Measurements from ENCODE around the gene MAST4.

Gene MAST4

GRCh38 chr5:66958980-66959641, 362.9 kb downstream of the MAST4 start:
- no peak for TF ChIP-seq CTCF (IDR thresholded peaks at IDR 0.05; ENCODE audit: insufficient read depth, low read depth, low read length, missing control alignments)
- no peak overlapping the region for H3K4me3 ChIP-seq (ENCODE audit: low read depth, low read length)
- no peak for DNase-seq (ENCODE audit: low read depth)

DNA sequence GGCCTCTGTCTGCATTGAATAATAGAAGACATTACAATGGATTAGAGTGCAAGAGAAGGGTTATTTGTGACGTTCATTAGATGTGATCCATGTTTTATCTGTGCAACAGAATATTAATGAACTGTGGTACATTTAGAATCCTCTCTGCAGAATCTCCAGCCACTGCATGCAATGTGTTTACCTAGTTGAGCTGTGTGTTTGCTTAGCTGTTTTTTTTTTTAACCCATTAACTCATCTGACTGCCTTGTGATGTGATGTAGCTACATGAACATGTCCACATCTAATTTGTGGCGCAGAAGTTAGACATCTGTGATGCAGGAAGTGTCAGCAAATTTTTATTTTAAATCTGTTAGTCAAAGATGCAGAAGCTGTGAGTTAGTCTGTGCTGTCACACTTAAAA, 363.5 kb downstream of the MAST4 start:
- no peak for TF ChIP-seq CTCF (IDR thresholded peaks at IDR 0.05; ENCODE audit: insufficient read depth, low read depth, low read length, missing control alignments)
- no peak overlapping the region for H3K4me3 ChIP-seq (ENCODE audit: low read depth, low read length)
- no peak for DNase-seq (ENCODE audit: low read depth)

DNA sequence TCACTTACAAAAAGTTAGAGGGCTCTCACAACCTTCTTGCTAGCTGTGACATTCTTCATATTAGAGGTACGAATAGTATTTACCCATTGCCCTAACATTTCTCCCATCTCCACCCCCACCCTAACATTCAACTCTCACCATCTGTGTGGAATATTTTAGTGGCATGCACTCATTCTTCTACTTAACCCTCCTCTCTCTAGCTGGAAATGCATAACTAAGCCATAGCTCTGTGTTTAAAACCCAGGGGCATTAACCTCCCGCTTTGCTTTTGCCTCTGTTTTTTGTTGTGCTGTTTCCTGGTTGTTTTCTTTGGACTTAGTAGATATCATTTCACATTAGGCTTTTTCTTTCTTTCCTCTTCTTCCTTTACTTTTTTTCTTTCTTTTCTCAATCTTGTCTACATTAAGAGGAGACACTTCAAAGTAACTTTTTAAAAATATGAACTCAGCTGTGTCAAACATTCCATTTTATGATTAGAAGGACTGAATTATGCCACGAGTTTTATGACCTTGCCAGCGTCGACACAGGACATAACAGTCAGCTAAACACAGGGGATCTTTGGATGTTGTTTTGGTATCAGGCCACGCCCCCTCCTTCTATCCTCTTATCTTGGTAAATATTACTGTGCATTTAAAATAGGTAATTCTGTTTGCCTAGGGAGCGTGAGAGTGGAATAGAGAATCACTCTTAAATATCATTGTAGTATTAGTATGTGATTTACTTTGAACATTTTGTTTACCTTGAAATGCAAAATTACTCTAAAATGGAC, 364.4 kb downstream of the MAST4 start:
- H3K4me3 ChIP-seq (ENCODE audit: low read depth, low read length), result no peak overlapping the region
- DNase-seq (ENCODE audit: low read depth), result no peak
- no peak for TF ChIP-seq CTCF (IDR thresholded peaks at IDR 0.05; ENCODE audit: insufficient read depth, low read depth, low read length, missing control alignments)

DNA sequence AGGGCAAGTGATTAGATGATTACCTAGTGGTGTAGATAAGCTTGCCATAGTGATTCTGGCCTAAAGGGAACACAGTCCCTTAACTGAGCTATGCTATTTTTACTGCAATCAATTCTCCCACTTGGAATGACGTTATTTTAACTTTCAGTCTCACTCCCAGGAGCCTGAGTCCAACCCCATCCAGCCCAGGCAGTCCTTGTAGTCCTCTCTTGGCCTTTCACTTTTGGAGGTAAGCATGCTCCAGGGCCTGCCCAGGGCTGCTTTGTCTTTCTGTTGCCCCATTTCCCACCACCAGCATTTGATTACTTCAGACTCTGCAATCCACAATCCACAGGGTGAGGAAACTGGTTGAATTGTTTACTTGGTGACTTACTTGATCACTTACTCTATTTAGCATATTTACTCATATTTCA, 367.4 kb downstream of the MAST4 start:
- DNase-seq (ENCODE audit: low read depth), result no peak
- TF ChIP-seq CTCF (IDR thresholded peaks at IDR 0.05; ENCODE audit: insufficient read depth, low read depth, low read length, missing control alignments), result no peak
- H3K4me3 ChIP-seq (ENCODE audit: low read depth, low read length), result no peak overlapping the region

DNA sequence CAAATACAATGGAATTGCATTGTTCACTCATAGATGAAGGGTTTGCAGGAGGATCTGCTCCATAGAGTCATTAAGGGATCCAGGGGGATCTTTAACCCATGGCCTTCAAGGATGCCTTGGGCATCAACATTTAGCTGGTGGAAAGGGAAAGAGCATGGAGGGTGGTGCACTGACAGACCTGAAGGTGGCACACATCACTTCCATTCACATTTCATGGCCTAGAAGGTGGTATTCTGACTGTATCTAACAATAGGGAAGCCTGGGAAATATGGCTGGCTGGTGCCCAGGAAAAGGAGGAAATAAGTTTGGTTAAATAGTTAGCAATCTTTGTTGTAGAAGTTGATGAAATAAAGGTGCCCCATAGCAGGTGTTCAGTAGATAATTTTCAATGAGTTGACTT, 370.2 kb downstream of the MAST4 start:
- no peak overlapping the region for H3K4me3 ChIP-seq (ENCODE audit: low read depth, low read length)
- no peak for TF ChIP-seq CTCF (IDR thresholded peaks at IDR 0.05; ENCODE audit: insufficient read depth, low read depth, low read length, missing control alignments)
- no peak for DNase-seq (ENCODE audit: low read depth)

- no peak overlapping the region for H3K4me3 ChIP-seq (ENCODE audit: low read depth, low read length)
- no peak for DNase-seq (ENCODE audit: low read depth)
- TF ChIP-seq CTCF (IDR thresholded peaks at IDR 0.05; ENCODE audit: insufficient read depth, low read depth, low read length, missing control alignments), result no peak
These were observed 370.9 kb downstream of the MAST4 start for GRCh38 chr5:66967102-66967501.

Measured in GM12865 (cell line).